Endodermal cell (in vitro differentiated cells): Measurements from ENCODE around the gene ANGPTL4. TPM values are rescaled to one million over a fixed set of nuclear protein-coding genes. Genes with fewer than 3 reads are reported as not detected.
"Not testable (repeated sequence)": the region's sequence is repeated elsewhere in the genome, so short reads cannot be mapped to it uniquely, and the experiment has no call there.

Experiments used
- DNase-seq: peaks from one replicate; pipeline ENCODE4 v3.0.0-alpha.2; 2017
- H3K27ac ChIP-seq: 2 replicates; pipeline ENCODE4 v1.5.1; 2013; ENCODE audit warnings: mild to moderate bottlenecking, low read depth, low read length, moderate library complexity
- H3K27me3 ChIP-seq: 2 replicates; pipeline ENCODE4 v1.6.1; 2013; ENCODE audit warnings: mild to moderate bottlenecking, low read length, moderate library complexity; ENCODE audit not compliant: insufficient read depth, control insufficient read depth, poor library complexity, severe bottlenecking
- H3K36me3 ChIP-seq: 2 replicates; pipeline ENCODE4 v1.7.0; 2013; ENCODE audit warnings: mild to moderate bottlenecking, low read length, moderate library complexity; ENCODE audit not compliant: control insufficient read depth, insufficient read depth
- H3K4me1 ChIP-seq: one replicate; pipeline ENCODE4 v1.7.0; 2013; ENCODE audit warnings: low read length; ENCODE audit not compliant: control insufficient read depth, insufficient read depth
- H3K4me3 ChIP-seq: 2 replicates; pipeline ENCODE4 v1.5.1; 2013; ENCODE audit warnings: mild to moderate bottlenecking, low read length, moderate library complexity
- H3K9ac ChIP-seq: 2 replicates; pipeline ENCODE4 v1.6.1; 2013; ENCODE audit warnings: mild to moderate bottlenecking, low read length, moderate library complexity; ENCODE audit not compliant: poor library complexity, severe bottlenecking; ENCODE audit errors: extremely low read depth
- H3K9me3 ChIP-seq: 2 replicates; pipeline ENCODE4 v1.6.1; 2013; ENCODE audit warnings: mild to moderate bottlenecking, low read length, moderate library complexity; ENCODE audit not compliant: control insufficient read depth
- H3K27ac Mint-ChIP-seq: 2 replicates; pipeline ENCODE4 v1.8.0; 2020; ENCODE audit warnings: mixed read lengths
- H3K27me3 Mint-ChIP-seq: 2 replicates; pipeline ENCODE4 v1.8.0; 2021; ENCODE audit warnings: mild to moderate bottlenecking, mixed read lengths; ENCODE audit not compliant: insufficient read depth
- H3K36me3 Mint-ChIP-seq: 2 replicates; pipeline ENCODE4 v1.8.0; 2020; ENCODE audit warnings: low read depth, mixed read lengths
- H3K4me1 Mint-ChIP-seq: 2 replicates; pipeline ENCODE4 v1.8.0; 2020; ENCODE audit warnings: mixed read lengths
- H3K4me3 Mint-ChIP-seq: 2 replicates; pipeline ENCODE4 v1.8.0; 2020; ENCODE audit warnings: mild to moderate bottlenecking, moderate library complexity, mixed read lengths
- H3K9me3 Mint-ChIP-seq: 2 replicates; pipeline ENCODE4 v1.8.0; 2020; ENCODE audit warnings: mild to moderate bottlenecking, mixed read lengths
- CTCF ChIP-seq: fragments of 200-600 bp; sonication (generic); conservative IDR thresholded peaks from 2 replicates; pipeline ENCODE4 v1.5.0; 2021; ENCODE audit warnings: antibody characterized with exemption, mild to moderate bottlenecking
- WGBS, 2 experiments: methylation state at CpG; one replicate each; pipeline versions ENCODE4 v1.1.5 to v1.1.7; 2013; ENCODE audit warnings: missing lambda C conversion rate in 2 of 2, mixed read lengths in 1 of 2; ENCODE audit not compliant: insufficient coverage in 1 of 2, insufficient read length in 1 of 2; 5-methylcytosine and 5-hydroxymethylcytosine counted together
- total RNA-seq, 2 donors: library from RNA; stranded (reverse); fragmentation: NEBNext Ultra II Directional in 1 of 2; extraction: Animal tissue kit (Norgen Biotek cat#: 25700) in 1 of 2; gene quantifications; 2 replicates in 1 of 2; 3 replicates in 1 of 2; pipeline ENCODE4 v1.2.1, GENCODE V29; 2021

The ANGPTL4 gene
- total RNA-seq, 2 donors from 2014 or later = 10.9 to 13.2 TPM

GRCh38 chr19:8384569-8384968, 20.6 kb downstream of the ANGPTL4 start:
- Mint-ChIP-seq H3K36me3 (peaks cover 27% of the 10 kb centered on the region), H3K9me3 (peaks cover 19% of the 10 kb centered on the region), H3K4me3 (peak overlapping the region; percentile 23), H3K4me1 (peaks cover 47% of the 10 kb centered on the region), H3K27ac (peak overlapping the region; percentile 71)
- not testable (repeated sequence) for H3K27ac ChIP-seq, H3K4me1 ChIP-seq, H3K27me3 Mint-ChIP-seq, H3K27me3 ChIP-seq, DNase-seq, H3K9ac ChIP-seq, H3K36me3 ChIP-seq
- H3K4me3 ChIP-seq = peak overlapping the region; percentile 49
- H3K9me3 ChIP-seq = peaks cover 20% of the 10 kb centered on the region
- 87 to 100% methylated on average over 1 to 2 of the region's 4 CpGs for WGBS, 2 experiments

GRCh38 chr19:8385103-8385502, 21.1 kb downstream of the ANGPTL4 start:
- H3K4me3 ChIP-seq, H3K4me1 ChIP-seq, H3K9ac ChIP-seq, DNase-seq, H3K27me3 Mint-ChIP-seq, H3K27ac ChIP-seq, H3K27me3 ChIP-seq, H3K36me3 ChIP-seq: not testable (repeated sequence)
- Mint-ChIP-seq H3K4me1 (peaks cover 46% of the 10 kb centered on the region), H3K4me3 (peak overlapping the region; percentile 23), H3K36me3 (peaks cover 22% of the 10 kb centered on the region), H3K27ac (peak overlapping the region; percentile 71), H3K9me3 (peaks cover 15% of the 10 kb centered on the region)
- WGBS, 2 experiments = 22 to 80% methylated on average over 1 of the region's 2 CpGs
- peaks cover 20% of the 10 kb centered on the region for H3K9me3 ChIP-seq

- H3K4me3 Mint-ChIP-seq, DNase-seq, H3K36me3 ChIP-seq, H3K27ac ChIP-seq, H3K4me1 ChIP-seq, H3K27me3 ChIP-seq, H3K4me3 ChIP-seq, H3K27me3 Mint-ChIP-seq, H3K9ac ChIP-seq: not testable (repeated sequence)
- peaks cover 42% of the 10 kb centered on the region for H3K4me1 Mint-ChIP-seq
- H3K27ac Mint-ChIP-seq = peak overlapping the region; percentile 71
- peaks cover 20% of the 10 kb centered on the region for H3K9me3 ChIP-seq
- 90 to 91% methylated on average over 3 of the region's 3 CpGs for WGBS, 2 experiments
- peaks cover 14% of the 10 kb centered on the region for H3K9me3 Mint-ChIP-seq
- peaks cover 20% of the 10 kb centered on the region for H3K36me3 Mint-ChIP-seq
Measured at GRCh38 chr19:8385566-8385965, 21.6 kb downstream of the ANGPTL4 start.

- H3K27me3 Mint-ChIP-seq, H3K9ac ChIP-seq, H3K4me3 Mint-ChIP-seq, DNase-seq, H3K4me1 ChIP-seq, H3K27ac ChIP-seq, H3K27me3 ChIP-seq: not testable (repeated sequence)
- H3K4me1 Mint-ChIP-seq = peaks cover 37% of the 10 kb centered on the region
- H3K4me3 ChIP-seq = peak overlapping the region; percentile 35
- WGBS, 2 experiments = 84 to 85% methylated on average over 8 to 9 of the region's 9 CpGs
- peaks cover 10% of the 10 kb centered on the region for H3K36me3 ChIP-seq
- peak overlapping the region; percentile 71 for H3K27ac Mint-ChIP-seq
- peaks cover 20% of the 10 kb centered on the region for H3K9me3 ChIP-seq
- peaks cover 20% of the 10 kb centered on the region for H3K36me3 Mint-ChIP-seq
- peaks cover 14% of the 10 kb centered on the region for H3K9me3 Mint-ChIP-seq
Measured at GRCh38 chr19:8386419-8386818, 22.5 kb downstream of the ANGPTL4 start.

GRCh38 chr19:8386990-8387389, 23.0 kb downstream of the ANGPTL4 start:
- Mint-ChIP-seq H3K4me1 (peaks cover 31% of the 10 kb centered on the region), H3K36me3 (peaks cover 20% of the 10 kb centered on the region), H3K27ac (no peak overlapping the region), H3K27me3 (no peaks in the 10 kb centered on the region), H3K9me3 (peaks cover 14% of the 10 kb centered on the region), H3K4me3 (no peak overlapping the region)
- no peak for TF ChIP-seq CTCF
- Histone ChIP-seq H3K27me3 (no peaks in the 10 kb centered on the region), H3K4me3 (peak overlapping the region; percentile 35), H3K36me3 (peaks cover 10% of the 10 kb centered on the region), H3K27ac (no peak overlapping the region), H3K9me3 (peaks cover 20% of the 10 kb centered on the region), H3K9ac (no peak overlapping the region), H3K4me1 (peaks cover 11% of the 10 kb centered on the region)
- 84% methylated on average over 3 to 4 of the region's 4 CpGs for WGBS, 2 experiments
- DNase-seq = no peak
